Stimulated activated CD8-positive, alpha-beta memory T cell treated with anti-CD3 and anti-CD28 coated beads, Interleukin-4, amount 100 ng/mL, for 48 hours (primary cell): ENCODE data around the gene SNX8.
"Not testable (repeated sequence)": the region's sequence is repeated elsewhere in the genome, so short reads cannot be mapped to it uniquely, and the experiment has no call there.

Experiments used
- DNase-seq: peaks from one replicate; pipeline ENCODE4 v3.0.0-alpha.2; 2020

SNX8 gene

DNA sequence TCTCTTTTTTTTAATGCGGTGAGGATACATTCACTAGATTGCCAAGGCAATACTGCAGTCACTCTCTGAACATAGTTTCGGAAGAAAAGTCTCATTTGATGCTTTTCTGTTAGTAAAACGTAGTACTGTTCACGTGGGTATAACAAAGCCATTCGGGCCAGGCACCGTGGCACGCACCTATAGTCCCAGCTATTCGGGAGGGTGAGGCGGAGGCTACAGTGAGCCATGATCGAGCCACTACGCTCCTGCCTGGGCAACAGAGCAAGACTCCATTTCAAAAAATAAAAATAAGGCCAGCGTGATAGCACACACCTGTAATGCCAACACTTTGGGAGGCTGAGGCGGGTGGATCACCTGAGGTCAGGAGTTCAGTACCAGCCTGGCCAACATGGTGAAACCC lies 24.6 kb downstream of the SNX8 start:
- no peak for DNase-seq

DNA sequence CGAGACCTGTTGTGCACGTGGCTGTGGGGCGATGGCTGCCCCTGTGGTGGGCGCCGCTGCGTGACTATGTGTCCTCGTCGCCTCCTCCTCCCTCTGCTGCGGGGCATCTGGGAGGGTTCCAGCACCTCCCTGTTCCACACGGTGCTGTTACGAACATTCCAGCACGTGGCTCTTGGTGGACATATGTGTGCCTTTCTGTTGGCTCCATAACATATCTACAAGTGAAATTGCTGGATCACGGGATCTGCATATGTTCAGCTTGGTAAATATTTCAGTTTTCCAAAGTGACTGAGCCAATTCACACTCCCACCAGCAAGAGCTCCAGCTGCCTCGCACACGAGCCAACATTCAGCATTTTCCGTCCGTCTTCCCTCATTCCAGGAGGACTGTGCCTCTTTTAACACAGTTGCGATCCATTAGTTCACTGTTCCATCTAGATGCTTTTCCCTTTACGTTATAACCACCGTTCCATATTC lies 25.1 kb downstream of the SNX8 start:
- no peak for DNase-seq

DNA sequence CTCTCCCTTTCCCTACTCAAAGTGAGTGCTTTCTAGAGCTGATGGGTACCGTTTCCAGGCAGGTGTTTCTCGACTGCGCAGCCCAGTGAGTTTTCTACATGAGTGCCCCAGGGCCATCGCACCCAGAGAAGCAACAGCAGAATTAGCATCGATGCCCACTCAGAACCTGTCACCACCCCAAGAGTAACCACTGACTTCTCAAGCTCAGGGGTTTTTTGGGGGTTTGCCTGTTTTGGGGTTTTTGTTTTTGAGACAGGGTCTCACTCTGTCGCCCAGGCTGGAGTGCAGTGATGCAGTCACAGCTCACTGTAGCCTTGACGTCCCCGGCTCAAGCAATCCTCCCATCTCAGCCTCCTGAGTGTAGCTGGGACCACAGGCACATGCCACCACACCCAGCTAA lies 25.7 kb downstream of the SNX8 start:
- no peak for DNase-seq

DNA sequence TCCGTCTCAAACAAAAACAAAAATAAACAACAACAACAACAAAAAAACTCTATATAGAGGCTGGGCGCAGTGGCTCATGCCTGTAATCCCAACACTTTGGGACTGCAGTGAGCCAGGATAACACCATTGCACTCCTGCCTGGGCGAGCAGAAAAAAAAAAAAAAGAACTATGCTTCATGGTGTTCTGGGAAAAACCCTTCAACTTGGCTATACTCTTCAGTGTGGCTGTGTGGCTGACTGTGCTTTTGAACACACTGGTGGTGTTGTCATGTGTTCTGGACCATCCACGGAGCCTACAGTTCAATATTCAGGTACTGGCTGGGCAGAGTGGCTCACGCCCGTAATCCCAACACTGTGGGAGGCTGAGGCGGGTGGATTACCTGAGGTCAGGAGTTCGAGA lies 26.5 kb downstream of the SNX8 start:
- DNase-seq, result no peak

DNA sequence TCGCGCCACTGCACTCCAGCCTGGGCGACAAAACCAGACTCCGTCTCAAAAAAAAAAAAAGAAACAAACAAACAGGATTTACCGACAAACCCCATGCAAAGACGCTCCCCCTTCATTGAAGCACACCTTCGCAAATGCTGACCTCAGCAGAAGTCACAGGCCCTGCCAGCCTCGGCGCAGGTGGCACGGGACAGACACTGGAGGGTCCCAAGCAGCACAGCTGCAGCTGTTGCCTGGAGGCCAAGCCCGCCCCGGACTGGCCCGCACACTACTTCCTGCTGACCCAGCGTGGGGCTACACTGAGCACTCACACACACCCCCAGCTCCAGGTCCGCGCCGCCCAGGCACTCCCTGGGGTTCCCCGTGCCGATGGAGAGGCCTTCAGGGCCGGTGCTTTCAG lies 31.2 kb downstream of the SNX8 start:
- no peak for DNase-seq

DNA sequence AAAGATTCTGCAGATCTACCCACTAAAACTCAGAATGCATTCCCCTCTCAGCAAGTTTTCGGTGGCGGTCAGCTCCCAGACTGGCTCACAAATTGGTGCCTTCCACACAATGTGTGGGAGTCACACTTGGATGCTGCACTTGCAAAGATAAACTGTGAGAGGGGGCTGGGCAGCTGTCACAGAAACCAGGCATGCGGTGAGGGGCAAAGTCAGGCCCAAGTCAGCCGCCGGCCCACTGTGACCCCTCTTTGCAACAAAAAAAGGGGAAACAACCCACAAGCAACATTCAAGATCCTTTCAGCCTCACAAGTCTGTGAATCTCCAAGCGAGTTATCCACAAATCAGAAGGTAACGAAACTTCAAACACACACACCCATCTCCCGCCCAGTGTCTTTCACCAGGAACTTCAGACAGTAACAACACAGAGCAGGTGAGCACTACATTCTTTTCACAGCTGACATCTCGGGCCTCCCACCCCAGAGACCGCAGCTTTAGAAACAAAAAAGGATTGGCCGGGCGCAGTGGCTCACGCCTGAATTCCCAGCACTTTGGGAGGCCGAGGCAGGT lies 32.0 kb downstream of the SNX8 start:
- DNase-seq, result no peak

DNA sequence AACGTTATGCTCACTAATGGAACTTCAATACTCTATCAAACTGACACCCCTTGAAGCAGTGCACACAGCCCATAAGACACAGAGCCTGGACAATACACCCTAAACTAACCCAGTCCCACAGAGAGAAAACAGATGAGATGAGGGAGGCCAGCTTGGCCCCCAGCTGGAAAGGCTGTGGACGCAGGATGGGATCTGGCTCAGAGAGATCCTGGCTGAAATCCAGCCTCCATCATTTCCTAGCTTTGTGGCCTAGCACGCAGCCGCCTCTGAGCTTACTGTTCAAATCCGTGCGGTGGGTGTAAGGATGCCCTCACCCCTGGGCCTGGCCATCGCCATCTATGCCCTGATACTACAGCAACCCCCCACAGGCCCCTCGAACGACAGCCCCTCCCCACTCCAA lies 32.7 kb downstream of the SNX8 start:
- DNase-seq, result no peak

DNA sequence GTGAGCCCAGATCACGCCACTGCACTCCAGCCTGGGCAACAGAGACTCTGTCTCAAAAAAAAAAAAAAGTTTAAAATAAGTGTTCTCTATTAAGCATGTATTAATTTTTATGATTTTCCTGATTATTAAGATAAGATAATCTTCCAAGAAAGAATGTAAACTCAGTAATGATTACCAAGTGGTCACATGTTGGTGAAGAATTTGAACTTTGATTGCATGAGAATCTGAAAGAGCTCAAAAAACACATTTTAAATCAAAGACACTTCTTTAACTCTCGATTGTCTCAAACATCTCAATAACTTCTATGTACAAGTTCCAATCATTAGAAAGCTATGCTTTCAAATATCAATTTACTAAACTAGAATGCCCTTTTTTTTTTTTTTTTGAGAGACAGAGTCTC lies 33.8 kb downstream of the SNX8 start:
- no peak for DNase-seq

DNA sequence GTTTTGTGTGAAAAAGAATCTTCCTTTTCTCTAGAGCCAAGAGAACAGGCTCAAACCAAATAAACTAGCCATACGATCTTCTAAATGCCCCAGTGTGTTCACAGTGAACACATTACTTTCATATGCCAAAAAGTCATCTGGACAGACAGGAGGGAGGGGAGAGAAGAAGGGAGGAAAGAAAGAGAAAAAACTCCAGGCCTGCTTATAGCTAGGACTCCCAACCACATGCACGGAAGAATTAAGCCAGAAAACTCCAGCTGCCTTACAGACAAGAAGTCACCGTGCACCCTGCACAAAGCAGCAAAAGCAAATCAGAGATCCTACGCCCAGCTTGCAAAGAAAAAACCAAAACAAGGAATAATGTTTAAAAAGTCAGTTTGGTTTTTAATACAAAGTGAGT lies 34.3 kb downstream of the SNX8 start:
- DNase-seq, result no peak

DNA sequence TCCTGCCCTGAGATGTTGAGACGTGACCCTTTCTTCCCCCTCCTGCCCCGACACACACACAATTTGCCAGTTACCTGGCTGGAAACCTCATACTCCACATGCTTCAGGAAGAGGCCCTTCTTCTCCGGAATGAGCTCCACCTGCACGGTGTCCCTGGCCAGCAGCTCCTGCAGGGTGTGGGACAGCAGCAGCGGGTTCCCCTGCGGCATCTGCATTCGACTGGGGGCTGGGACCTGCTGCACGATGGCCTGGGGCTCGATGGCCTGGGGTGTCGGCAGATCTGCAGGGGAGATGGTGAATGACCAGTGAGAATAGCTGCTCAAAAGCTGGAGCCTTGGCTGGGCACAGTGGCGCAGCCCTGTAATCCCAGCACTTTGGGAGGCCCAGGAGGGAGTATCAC lies 36.2 kb downstream of the SNX8 start:
- DNase-seq, result no peak

DNA sequence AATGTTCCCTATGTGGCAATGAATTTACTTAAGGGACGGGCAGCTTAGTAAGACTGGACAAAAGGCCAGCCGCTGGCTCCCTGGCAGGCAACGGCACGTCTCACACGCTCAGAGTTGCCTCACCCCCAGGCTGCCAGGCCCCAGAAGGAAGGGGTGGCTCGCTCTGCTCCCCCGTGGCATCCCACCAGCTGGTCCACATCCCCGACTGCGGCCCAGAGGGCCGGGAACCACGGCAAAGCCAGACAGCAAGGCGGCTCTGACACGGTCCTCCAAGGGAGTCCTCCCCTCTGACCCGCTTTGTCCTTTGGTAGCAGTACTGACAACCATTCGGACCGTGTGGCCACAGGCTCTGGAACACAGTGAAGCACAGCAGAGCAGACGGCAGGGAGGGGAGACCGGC lies 38.1 kb downstream of the SNX8 start:
- DNase-seq, result no peak

DNA sequence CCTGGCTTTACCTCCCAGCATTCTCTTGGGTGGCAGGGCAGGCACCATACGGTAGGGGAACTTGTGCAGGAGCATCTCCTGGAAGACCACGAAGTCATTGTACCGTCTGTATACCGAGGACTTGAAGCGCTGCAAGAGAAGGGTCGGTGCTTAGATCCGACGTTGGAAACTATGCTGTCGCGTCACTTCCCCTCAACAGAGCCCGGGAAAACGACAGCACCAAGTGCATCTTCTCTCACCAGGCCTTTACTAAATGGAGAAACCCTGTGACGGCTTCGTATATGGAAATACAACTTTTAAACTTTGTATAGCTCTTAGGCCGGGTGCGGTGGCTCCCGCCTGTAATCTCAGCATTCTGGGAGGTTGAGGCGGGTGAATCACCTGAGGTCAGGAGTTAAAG lies 39.1 kb downstream of the SNX8 start:
- DNase-seq, result no peak

DNA sequence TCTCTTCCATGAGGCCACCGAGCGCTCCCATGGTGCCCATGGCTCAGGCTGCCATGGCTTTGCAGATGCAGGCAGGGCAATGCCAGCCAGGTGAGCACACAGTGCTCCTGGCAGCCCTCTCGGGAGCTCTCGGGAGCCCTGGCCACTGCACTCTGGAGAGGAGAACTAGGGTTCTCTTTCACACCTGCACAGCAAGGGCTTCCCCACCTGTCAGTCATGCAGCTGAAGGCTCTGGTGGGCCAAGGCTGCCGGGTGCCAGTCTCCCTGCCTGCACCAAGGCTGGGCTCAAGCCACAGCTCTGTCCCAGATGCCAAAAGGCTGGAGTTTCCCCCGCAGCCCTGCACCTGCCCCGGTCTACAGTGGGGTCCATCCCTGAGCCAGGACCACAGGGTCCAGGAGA lies 39.6 kb downstream of the SNX8 start:
- DNase-seq, result no peak

DNA sequence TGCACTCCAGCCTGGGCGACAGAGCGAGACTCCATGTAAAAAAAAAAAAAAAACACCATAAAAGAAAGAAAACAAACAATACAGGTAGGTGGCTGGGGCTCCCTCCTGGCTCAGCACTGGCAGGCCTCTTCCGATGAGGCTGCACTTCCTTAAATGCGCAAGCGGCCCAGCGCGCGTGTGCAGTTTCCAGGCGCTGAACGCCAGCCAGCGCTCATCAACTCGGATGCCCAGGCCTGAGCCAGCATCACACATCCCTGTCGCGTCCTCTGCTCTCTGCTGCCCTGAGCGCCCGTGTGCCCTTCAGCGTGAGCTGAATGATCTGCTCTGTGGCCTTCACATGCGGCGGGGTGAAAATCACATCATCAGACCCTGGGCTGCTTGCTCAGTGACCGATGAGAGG lies 40.4 kb downstream of the SNX8 start:
- DNase-seq, result no peak

DNA sequence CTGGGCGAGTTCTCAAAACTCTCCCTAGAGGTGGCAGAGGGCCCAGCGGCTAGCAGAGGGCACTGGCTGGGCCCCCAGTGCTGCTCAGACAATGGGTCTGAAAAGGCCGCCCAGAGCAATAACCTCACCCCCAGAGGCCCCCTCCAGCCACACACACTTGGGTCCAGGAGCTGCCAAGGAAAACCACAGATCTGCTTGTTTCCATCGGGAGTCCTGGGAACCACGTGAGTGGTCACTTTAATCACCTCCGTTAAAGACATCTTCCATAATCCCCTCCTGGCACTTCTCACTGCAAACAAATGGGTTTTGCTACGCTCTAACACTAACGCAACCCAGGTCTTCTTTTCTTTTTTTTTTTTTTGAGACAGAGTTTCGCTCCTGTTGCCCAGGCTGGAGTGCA lies 42.2 kb downstream of the SNX8 start:
- DNase-seq, result no peak

DNA sequence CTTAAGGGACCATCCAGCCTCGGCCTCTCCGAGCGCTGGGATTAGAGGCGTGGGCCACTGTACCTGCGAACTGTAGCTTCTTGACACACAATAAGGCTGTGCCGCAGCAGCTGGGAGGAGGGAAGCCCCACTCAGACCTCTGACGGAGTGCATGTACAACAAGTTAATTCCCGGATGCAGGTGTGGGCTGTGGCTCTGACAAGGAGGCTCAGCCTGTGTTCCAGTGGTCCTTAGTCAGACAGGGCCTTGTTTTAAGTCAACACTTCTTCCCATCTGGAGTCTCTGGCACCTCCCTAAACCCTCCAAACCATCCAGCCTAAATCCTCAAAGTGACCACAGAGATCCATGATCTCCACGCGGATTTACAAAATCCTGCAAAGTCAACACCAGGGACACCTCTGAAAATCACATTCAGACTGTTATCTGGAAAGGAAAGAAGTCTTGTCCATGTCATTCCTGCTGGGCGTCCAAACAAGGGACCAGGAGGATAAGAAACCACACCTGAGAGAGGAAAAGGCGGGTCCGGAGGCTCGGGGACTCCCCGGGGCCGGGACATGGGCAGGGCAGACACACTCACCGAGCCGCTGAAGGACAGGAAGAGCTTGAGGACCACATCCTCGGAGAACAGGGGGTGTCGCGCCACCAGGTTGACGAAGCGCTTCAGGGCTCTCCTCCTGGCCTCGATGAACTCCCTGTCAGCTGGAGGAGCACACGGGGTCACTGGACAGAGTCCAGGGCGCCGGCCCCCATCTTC lies 42.8 kb downstream of the SNX8 start:
- DNase-seq, result no peak

DNA sequence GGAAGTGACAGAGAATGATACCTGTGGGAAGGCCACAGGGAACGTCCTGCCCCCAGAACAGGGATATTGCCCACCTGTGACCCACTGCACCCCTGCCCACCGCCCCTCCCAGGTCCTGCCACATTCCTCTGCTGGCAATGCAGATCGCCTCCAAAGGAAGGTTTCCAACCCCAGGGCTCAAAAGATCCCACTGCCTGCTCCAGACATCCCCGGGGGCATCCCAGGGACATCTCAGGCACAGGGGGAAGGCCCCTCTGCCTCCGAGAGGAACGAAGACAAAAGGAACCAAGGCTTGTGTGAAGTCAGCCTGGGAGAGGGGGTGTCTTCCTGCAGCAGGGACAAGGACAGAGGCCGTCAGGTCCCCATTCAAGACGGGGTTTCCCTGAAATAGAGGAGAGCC lies 43.7 kb downstream of the SNX8 start:
- DNase-seq, result no peak

DNA sequence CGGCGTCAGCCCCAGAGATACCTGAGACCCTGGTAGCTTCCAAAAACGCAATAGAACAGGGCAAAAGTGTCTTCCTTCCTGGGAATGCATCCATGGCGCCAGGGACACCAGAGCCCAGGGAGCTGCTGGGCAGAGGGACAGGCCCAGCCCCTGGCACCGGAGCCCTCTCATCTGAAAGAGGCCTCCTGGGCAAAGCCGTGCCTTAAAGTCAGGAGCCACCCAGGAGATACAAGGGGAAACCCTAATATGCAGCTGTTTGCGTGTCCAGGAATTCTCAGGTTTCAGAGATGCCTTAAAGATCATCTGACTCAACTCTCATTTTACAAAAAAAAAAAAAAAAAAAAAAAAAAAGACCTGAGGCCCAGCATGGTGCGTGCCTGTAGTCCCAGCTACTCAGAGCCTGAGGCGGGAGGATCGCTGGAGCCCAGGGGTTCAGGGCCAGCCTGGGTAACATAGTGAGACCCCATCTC lies 44.2 kb downstream of the SNX8 start:
- no peak for DNase-seq

DNA sequence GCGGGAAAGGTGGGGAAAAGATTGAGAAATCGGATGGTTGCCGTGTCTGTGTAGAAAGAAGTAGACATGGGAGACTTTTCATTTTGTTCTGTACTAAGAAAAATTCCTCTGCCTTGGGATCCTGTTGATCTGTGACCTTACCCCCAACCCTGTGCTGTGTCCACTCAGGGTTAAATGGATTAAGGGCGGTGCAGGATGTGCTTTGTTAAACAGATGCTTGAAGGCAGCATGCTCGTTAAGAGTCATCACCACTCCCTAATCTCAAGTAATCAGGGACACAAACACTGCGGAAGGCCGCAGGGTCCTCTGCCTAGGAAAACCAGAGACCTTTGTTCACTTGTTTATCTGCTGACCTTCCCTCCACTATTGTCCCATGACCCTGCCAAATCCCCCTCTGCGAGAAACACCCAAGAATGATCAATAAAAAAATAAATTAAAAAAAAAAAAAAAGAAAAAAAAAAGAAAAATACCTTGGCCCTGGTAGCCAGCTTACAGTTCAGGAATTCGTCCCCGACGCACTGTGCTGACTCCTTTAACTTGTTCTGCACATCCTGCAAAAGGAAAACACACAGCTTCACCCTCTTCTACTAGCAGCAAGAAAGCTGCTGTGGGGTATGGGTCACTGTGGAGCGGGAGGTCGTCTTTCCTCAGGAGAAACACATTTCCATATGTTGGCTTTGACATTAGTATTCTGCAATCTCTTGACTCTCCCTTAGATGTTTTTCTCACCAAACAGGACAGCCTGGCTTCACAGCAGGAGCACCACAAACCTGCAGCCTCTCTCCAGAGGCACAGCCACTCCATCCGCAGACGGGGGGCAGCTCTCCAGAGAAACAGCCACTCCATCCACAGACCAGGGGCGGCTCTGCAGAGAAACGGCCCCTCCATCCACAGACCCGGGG lies 44.9 kb downstream of the SNX8 start:
- not testable (repeated sequence) for DNase-seq

DNA sequence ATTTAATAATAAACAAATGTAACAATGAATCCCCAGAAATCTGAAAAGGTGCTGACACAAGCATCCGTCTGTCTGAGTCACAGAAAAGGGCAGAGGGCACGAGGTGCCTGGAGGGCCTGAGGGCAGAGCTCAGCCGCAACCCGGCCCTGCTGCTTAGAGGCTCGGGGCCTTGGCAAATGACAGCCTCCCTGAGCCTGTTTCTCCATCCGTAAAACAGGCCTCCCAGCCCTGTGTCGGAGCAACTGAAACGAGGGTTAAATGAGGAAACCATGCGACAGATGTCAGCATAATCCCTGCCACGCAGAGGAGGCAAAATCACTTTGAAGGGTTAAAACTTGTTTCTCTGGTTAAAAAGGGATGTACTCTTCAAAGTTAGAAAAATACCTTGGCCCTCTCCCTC lies 47.3 kb downstream of the SNX8 start:
- no peak for DNase-seq

DNA sequence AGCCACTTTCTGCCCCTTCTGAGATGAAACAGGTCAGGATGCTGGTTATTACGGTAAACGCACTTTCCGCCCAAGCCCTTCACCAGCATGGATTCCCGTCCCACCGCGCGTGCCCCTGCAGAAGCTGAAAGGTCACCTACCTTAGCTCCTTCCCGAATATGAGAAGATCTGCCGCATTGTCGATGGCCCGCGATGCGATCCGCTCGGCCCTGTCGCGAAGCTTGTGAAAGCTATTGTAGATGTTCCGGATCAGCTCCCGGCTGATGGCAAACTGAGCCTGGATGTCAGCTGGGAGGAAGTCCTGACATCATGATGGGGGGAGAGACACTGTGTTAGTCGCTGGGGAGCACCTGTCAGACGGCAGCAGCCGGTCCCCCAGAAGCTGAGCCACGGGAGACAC lies 50.1 kb downstream of the SNX8 start:
- no peak for DNase-seq

DNA sequence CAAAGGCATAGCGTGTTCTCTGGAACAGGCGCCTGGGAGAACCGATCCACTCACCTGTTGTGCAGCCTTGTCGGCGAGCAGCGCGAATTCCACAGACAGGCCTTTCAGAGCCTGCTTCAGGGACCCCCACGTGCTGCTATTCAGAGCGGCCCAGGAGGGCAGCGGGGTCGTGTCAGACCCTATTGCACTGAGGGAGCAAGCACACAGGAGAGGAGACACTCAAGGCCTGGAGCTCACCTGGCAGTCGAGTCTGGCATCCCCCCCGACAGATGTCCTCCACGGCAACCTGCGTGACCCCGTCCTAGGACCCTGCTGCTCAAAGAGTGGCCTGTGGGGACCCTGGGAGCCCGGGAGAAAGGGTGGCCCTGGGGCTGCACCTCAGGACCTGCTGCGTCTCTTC lies 51.1 kb downstream of the SNX8 start:
- DNase-seq, result no peak

DNA sequence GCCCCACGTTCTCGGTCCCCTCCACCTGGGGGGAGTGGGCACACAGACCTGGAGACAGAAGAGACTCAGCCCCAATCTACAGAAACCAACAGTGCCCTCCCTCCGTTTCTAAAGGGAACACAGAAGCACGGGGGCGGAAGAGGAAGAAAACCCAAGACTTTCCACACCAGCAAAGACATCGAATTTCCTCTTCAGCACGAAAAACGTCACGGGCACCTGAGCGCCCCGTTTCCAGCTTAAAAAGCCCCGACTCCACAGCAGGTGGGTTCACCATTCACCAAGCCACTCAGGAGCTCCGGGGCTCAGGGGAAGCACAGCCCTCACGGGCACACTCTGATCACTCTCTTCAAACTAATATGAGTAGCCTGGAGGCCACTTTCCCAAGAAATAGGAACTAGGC lies 52.6 kb downstream of the SNX8 start:
- no peak for DNase-seq

DNA sequence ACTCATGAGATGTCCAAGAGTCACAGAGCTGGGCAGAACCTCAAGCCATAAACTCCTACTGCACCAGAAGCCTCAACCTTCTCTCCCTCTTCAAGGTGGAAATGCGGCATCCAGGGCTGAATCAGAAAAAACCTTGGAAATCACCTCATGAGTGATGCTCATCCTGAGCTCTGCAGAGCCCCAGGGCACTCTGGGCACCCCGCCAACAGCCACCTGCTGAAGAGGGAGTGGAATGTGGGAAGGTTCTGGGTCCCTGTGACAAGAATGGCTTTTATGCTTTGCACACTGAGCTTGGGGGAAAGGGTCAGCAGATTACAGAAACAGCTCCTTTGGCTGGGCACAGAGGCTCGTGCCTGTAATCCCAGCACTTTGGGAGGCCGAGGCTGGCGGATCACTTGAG lies 53.4 kb downstream of the SNX8 start:
- no peak for DNase-seq
